BE2C (cell line): ENCODE results near the gene CEP85L.

ENCODE experiments used
- DNase-seq: peaks from one replicate; pipeline ENCODE4 v3.0.0-alpha.2; 2020
- H3K27me3 ChIP-seq: fragments of 250-450 bp; sonication (Bioruptor Pico); 2 replicates; pipeline ENCODE4 v1.5.1; 2020; ENCODE audit warnings: mild to moderate bottlenecking
- H3K36me3 ChIP-seq: fragments of 250-450 bp; sonication (Bioruptor Pico); 2 replicates; pipeline ENCODE4 v1.5.1; 2020; ENCODE audit warnings: mild to moderate bottlenecking
- H3K4me1 ChIP-seq: fragments of 250-450 bp; sonication (Bioruptor Pico); 2 replicates; pipeline ENCODE4 v1.5.1; 2020
- H3K4me3 ChIP-seq: 2 replicates; pipeline ENCODE4 v1.5.1; 2011; ENCODE audit warnings: low read depth, low read length
- H3K9me3 ChIP-seq: fragments of 250-450 bp; sonication (Bioruptor Pico); 2 replicates; pipeline ENCODE4 v1.5.1; 2020
- CTCF ChIP-seq: IDR thresholded peaks from 2 replicates; pipeline ENCODE4 v1.5.1; 2012; ENCODE audit warnings: mild to moderate bottlenecking, low read depth, low read length

The CEP85L gene

GRCh38 chr6:118675225-118675624 is 23.8 kb upstream of the CEP85L start:
- no peak for TF ChIP-seq CTCF
- no peak for DNase-seq
- no peaks in the 10 kb centered on the region for H3K36me3 ChIP-seq
- H3K4me3 ChIP-seq, result no peak overlapping the region
- H3K27me3 ChIP-seq, result no peaks in the 10 kb centered on the region
- H3K4me1 ChIP-seq, result no peaks in the 10 kb centered on the region
- H3K9me3 ChIP-seq, result no peaks in the 10 kb centered on the region

DNA sequence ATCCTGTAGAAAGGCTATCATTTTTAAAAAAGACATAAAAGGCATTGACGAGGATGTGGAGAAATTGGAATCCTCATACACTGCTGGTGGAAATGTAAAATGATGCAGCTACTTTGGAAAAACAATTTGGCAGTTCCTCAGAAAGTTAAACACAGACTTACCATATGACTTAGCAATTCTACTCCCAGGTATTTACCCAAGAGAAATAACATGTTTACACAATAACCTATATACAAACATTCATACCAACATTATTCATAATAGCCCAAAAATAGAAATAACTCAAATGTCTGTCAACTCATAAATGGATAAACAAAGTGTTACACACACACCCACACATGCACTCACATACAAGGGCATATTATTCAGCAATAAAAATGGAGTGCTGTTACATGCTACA is 23.4 kb upstream of the CEP85L start:
- H3K4me3 ChIP-seq, result no peak overlapping the region
- no peaks in the 10 kb centered on the region for H3K36me3 ChIP-seq
- TF ChIP-seq CTCF, result no peak
- H3K27me3 ChIP-seq, result no peaks in the 10 kb centered on the region
- H3K9me3 ChIP-seq, result no peaks in the 10 kb centered on the region
- no peaks in the 10 kb centered on the region for H3K4me1 ChIP-seq
- no peak for DNase-seq

DNA sequence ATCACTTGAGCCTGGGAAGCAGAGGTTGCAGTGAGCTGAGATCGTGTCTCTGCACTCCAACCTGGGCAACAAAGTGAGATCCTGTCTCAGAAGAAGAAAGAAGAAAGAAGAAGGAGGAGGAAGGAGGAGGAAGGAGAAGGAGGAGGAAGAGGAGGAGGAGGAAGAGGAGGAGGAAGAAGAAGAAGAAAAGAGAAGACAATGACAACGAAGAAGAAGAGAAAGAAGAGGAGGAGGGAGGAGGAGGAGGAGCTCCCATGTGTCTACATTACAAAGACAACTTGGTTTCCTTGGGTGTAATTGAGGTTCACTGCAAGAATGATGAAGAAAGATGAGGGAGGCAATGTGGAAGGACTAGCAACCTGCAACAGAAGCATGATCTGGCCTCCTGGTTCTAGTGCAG is 21.3 kb upstream of the CEP85L start:
- Histone ChIP-seq H3K36me3 (no peaks in the 10 kb centered on the region), H3K27me3 (no peaks in the 10 kb centered on the region), H3K4me3 (no peak overlapping the region), H3K4me1 (peaks cover 13% of the 10 kb centered on the region), H3K9me3 (no peaks in the 10 kb centered on the region)
- TF ChIP-seq CTCF, result no peak
- no peak for DNase-seq

- DNase-seq, result no peak
- H3K36me3 ChIP-seq, result no peaks in the 10 kb centered on the region
- no peak overlapping the region for H3K4me3 ChIP-seq
- no peaks in the 10 kb centered on the region for H3K9me3 ChIP-seq
- no peak for TF ChIP-seq CTCF
- H3K4me1 ChIP-seq, result peaks cover 14% of the 10 kb centered on the region
- H3K27me3 ChIP-seq, result no peaks in the 10 kb centered on the region
These were observed 18.2 kb upstream of the CEP85L start for GRCh38 chr6:118669561-118669960.

GRCh38 chr6:118668761-118669385 is 17.5 kb upstream of the CEP85L start:
- no peaks in the 10 kb centered on the region for H3K27me3 ChIP-seq
- TF ChIP-seq CTCF, result no peak
- peaks cover 14% of the 10 kb centered on the region for H3K4me1 ChIP-seq
- H3K4me3 ChIP-seq, result no peak overlapping the region
- no peaks in the 10 kb centered on the region for H3K36me3 ChIP-seq
- H3K9me3 ChIP-seq, result no peaks in the 10 kb centered on the region
- DNase-seq, result no peak

GRCh38 chr6:118667988-118668387 is 16.6 kb upstream of the CEP85L start:
- DNase-seq, result no peak
- Histone ChIP-seq H3K9me3 (no peaks in the 10 kb centered on the region), H3K36me3 (no peaks in the 10 kb centered on the region), H3K4me3 (no peak overlapping the region), H3K4me1 (peaks cover 14% of the 10 kb centered on the region), H3K27me3 (no peaks in the 10 kb centered on the region)
- TF ChIP-seq CTCF, result no peak
